Trophoblast cell (in vitro differentiated cells and primary cell): ENCODE measurements around the gene SCN4A.

Experiments
- DNase-seq, 2 donors: peaks; one replicate each; pipeline ENCODE4 v3.0.0-alpha.2; 2016
- H2AFZ ChIP-seq: 2 replicates; pipeline ENCODE4 v1.6.1; 2013; ENCODE audit warnings: low read length, moderate library complexity, mild to moderate bottlenecking; ENCODE audit not compliant: insufficient read depth, poor library complexity
- H2AK5ac ChIP-seq: 2 replicates; pipeline ENCODE4 v1.6.1; 2013; ENCODE audit warnings: mild to moderate bottlenecking, low read length
- H2BK120ac ChIP-seq: 2 replicates; pipeline ENCODE4 v1.6.1; 2013; ENCODE audit warnings: low read length, mild to moderate bottlenecking, moderate library complexity; ENCODE audit not compliant: insufficient read depth, poor library complexity
- H2BK12ac ChIP-seq: 2 replicates; pipeline ENCODE4 v1.6.1; 2013; ENCODE audit warnings: mild to moderate bottlenecking, low read length, moderate library complexity
- H2BK5ac ChIP-seq: 2 replicates; pipeline ENCODE4 v1.6.1; 2013; ENCODE audit warnings: low read length, low read depth, moderate library complexity, mild to moderate bottlenecking; ENCODE audit not compliant: poor library complexity
- H3K14ac ChIP-seq: 2 replicates; pipeline ENCODE4 v1.6.1; 2013; ENCODE audit warnings: mild to moderate bottlenecking, low read length
- H3K18ac ChIP-seq: 2 replicates; pipeline ENCODE4 v1.6.1; 2013; ENCODE audit warnings: mild to moderate bottlenecking, low read length
- H3K23ac ChIP-seq: 2 replicates; pipeline ENCODE4 v1.6.1; 2013; ENCODE audit warnings: low read length
- H3K27ac ChIP-seq: 2 replicates; pipeline ENCODE4 v1.5.1; 2013; ENCODE audit warnings: low read depth, mild to moderate bottlenecking, inconsistent platforms, low read length, moderate library complexity
- H3K27me3 ChIP-seq: 2 replicates; pipeline ENCODE4 v1.6.1; 2013; ENCODE audit warnings: inconsistent platforms, mild to moderate bottlenecking, low read length, moderate library complexity; ENCODE audit not compliant: insufficient read depth
- H3K36me3 ChIP-seq, 2 experiments: 1 replicate in 1 of 2; 2 replicates in 1 of 2; pipeline ENCODE4 v1.6.1; 2013; ENCODE audit warnings: low read length in 2 of 2, mild to moderate bottlenecking in 2 of 2, moderate library complexity in 1 of 2; ENCODE audit not compliant: insufficient read depth in 2 of 2, control insufficient read depth in 1 of 2
- H3K4ac ChIP-seq: 2 replicates; pipeline ENCODE4 v1.6.1; 2013; ENCODE audit warnings: low read depth, mild to moderate bottlenecking, low read length, moderate library complexity
- H3K4me1 ChIP-seq, 2 experiments: 1 replicate in 1 of 2; 2 replicates in 1 of 2; pipeline ENCODE4 v1.6.1; 2013; ENCODE audit warnings: low read length in 2 of 2, mild to moderate bottlenecking in 2 of 2, moderate library complexity in 1 of 2; ENCODE audit not compliant: insufficient read depth in 2 of 2, control insufficient read depth in 1 of 2
- H3K4me2 ChIP-seq: 2 replicates; pipeline ENCODE4 v1.6.1; 2013; ENCODE audit warnings: inconsistent platforms, mild to moderate bottlenecking, low read length, moderate library complexity
- H3K4me3 ChIP-seq: 2 replicates; pipeline ENCODE4 v1.5.1; 2013; ENCODE audit warnings: mild to moderate bottlenecking, low read depth, low read length, inconsistent platforms
- H3K79me1 ChIP-seq: one replicate; pipeline ENCODE4 v1.6.1; 2013; ENCODE audit warnings: low read length
- H3K79me2 ChIP-seq: 2 replicates; pipeline ENCODE4 v1.6.1; 2013; ENCODE audit warnings: low read length, mild to moderate bottlenecking; ENCODE audit not compliant: control insufficient read depth, insufficient read depth, poor library complexity
- H3K9ac ChIP-seq: 2 replicates; pipeline ENCODE4 v1.6.1; 2013; ENCODE audit warnings: mild to moderate bottlenecking, low read length
- H3K9me3 ChIP-seq: 2 replicates; pipeline ENCODE4 v1.6.1; 2013; ENCODE audit warnings: low read depth, mild to moderate bottlenecking, control low read depth, inconsistent platforms, low read length; ENCODE audit not compliant: insufficient read depth
- H4K12ac ChIP-seq: 2 replicates; pipeline ENCODE4 v1.6.1; 2013; ENCODE audit warnings: low read depth, mild to moderate bottlenecking, low read length, moderate library complexity
- H4K8ac ChIP-seq: 2 replicates; pipeline ENCODE4 v1.6.1; 2013; ENCODE audit warnings: low read depth, mild to moderate bottlenecking, low read length, moderate library complexity
- H4K91ac ChIP-seq: one replicate; pipeline ENCODE4 v1.6.1; 2013; ENCODE audit warnings: low read depth, mild to moderate bottlenecking, low read length, moderate library complexity
- WGBS: extraction: QIAGEN DNeasy Blood & Tissue Kit; methylation state at CpG from one replicate; pipeline ENCODE4 v1.1.7; 2013; ENCODE audit warnings: missing lambda C conversion rate; ENCODE audit not compliant: insufficient read length, insufficient coverage; ENCODE audit errors: extremely low coverage; 5-methylcytosine and 5-hydroxymethylcytosine counted together

Gene SCN4A

DNA sequence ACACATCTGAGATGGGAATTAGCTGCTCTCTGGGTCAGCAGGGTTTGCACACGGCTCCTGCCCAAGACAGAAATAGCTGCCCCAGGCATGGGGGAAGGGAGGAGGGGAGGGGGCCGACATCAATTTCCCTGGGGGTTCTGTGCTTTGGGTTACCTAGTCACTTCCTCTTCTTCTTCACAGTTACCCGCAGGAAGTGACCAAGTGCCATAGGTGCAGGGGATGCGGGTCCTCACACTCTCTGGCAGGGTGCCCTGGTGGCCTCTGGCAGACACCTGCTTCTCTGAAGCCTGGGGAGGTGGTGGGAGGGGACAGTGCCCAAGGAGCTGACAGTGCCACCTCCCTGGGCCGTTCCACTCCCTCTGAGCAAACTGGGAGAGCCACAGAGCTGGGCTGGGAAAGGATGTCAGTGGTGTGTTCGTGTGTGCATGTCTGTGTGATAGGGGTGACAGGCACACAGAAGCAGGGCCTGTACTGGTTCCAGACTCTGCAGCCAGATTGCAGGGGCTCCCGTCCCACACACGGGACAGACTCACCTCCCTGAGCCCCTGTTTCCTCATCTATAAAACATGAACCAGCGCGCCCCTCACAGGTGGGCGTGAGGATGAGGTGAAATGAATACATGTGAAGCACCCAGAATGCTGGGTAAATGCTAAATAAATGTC is 18.2 kb downstream of the SCN4A start:
- Histone ChIP-seq H3K4ac (no peak overlapping the region), H3K36me3 (no peaks in the 10 kb centered on the region), H3K14ac (no peak overlapping the region), H3K27me3 (no peaks in the 10 kb centered on the region), H2BK120ac (no peak overlapping the region), H4K12ac (no peak overlapping the region), H3K9me3 (peaks cover 4% of the 10 kb centered on the region), H4K91ac (no peak overlapping the region), H2AFZ (no peak overlapping the region), H3K23ac (no peak overlapping the region), H3K9ac (no peak overlapping the region), H3K18ac (no peak overlapping the region), H3K79me1 (no peaks in the 10 kb centered on the region), H3K27ac (no peak overlapping the region), H3K4me3 (no peak overlapping the region), H3K4me2 (no peak overlapping the region), H3K4me1 (no peaks in the 10 kb centered on the region), H2AK5ac (no peak overlapping the region), H2BK5ac (no peak overlapping the region), H2BK12ac (no peak overlapping the region), H3K79me2 (no peaks in the 10 kb centered on the region), H4K8ac (no peak overlapping the region)
- WGBS, result no CpG with 5 or more reads among the region's 11 CpGs
- peak; percentile 23 to 42 for DNase-seq

DNA sequence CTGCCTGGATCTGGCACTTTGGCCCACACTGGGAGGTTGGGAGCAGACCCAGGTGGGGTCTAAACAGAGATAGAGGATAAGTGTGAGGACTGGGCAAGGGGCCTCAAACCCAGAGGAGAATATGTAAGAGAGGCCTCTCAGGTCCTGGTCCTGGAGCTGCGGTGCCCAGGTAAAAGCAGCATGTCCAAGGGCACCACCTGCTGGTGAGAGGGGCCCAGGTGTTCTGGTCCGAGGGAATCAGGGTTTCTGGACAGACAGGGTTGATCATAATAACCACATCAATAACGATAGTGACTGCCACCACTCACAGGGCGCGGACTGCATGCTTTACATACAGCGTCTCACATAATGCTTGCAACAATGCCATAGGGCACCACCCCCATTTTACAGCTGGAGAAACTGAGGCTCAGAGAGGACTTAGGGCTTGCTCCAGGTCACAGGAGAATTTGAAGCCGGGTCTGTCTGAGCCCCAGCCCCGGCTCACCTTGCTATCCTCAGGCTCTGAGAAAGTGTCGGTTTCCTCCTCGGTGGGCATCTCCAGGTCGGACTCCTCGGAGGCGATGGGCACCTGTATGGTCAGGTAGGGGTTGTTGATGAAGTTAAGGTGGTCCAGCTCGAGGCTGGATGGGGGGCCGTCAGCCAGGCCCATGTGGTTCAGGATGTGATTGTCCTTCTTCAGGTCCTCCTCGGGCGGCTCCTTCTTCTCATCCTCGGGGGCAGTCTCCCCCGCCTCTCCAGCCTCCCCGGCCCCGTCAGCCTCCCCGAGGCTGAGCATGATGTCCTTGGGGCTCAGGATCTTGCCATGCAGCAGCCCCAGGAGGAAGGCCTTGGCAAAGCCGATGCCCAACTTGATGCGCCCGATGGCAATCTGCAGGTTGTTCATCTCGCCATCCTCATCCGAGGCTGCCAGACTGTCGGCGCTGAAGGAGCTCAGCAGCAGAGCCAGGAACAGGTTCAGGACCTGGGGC is 21.5 kb downstream of the SCN4A start:
- Histone ChIP-seq H2AFZ (no peak overlapping the region), H3K27ac (no peak overlapping the region), H2AK5ac (no peak overlapping the region), H3K23ac (no peak overlapping the region), H2BK12ac (no peak overlapping the region), H3K4me1 (no peaks in the 10 kb centered on the region), H4K12ac (no peak overlapping the region), H3K27me3 (no peaks in the 10 kb centered on the region), H3K4ac (no peak overlapping the region), H3K18ac (no peak overlapping the region), H3K36me3 (no peaks in the 10 kb centered on the region), H4K8ac (no peak overlapping the region), H3K9me3 (peaks cover 3% of the 10 kb centered on the region), H2BK5ac (no peak overlapping the region), H3K79me1 (no peaks in the 10 kb centered on the region), H3K14ac (no peak overlapping the region), H2BK120ac (no peak overlapping the region), H4K91ac (no peak overlapping the region), H3K9ac (no peak overlapping the region), H3K4me2 (no peak overlapping the region), H3K4me3 (no peak overlapping the region), H3K79me2 (no peaks in the 10 kb centered on the region)
- no CpG with 5 or more reads among the region's 29 CpGs for WGBS
- peak; percentile 75 to 89 for DNase-seq

DNA sequence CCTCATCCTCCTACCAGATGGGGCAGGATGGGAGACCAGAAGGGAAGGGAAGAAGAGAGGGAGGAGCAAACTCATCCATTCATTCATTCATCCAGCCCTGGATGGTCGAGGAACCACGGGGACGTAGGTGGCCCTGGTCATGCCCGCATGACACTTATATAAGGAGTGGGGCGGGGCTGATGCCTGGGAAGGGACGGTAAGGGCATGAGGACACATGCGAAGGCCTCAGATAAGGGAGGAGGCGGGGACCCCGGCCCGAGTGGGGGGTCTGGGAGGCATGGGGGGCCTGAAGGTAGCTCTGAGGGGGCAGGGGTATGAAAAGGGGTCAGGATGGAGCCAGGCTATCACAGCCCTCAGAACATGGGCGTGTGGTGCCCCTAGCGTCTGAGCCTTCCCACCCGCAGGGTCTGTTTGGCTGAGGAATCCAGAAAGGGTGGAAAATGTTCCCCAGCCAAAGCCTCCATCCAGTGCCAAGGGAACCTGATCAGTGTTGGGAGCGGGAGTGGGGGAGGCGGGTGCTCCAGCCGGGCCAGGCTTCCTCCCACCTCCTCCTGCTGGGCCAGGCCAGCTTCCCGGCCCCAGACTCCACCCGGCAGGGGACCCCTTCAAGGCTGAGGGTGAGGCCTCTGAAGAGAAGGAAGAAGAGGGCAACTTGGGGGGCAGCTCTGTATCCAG is 23.0 kb downstream of the SCN4A start:
- Histone ChIP-seq H2BK12ac (no peak overlapping the region), H3K27ac (no peak overlapping the region), H2BK120ac (no peak overlapping the region), H2BK5ac (no peak overlapping the region), H3K79me1 (no peaks in the 10 kb centered on the region), H3K18ac (no peak overlapping the region), H4K12ac (no peak overlapping the region), H3K14ac (no peak overlapping the region), H3K4me1 (no peaks in the 10 kb centered on the region), H3K36me3 (no peaks in the 10 kb centered on the region), H4K8ac (no peak overlapping the region), H2AK5ac (no peak overlapping the region), H3K4me2 (no peak overlapping the region), H3K27me3 (no peaks in the 10 kb centered on the region), H3K4ac (no peak overlapping the region), H3K9me3 (peaks cover 3% of the 10 kb centered on the region), H3K9ac (no peak overlapping the region), H3K23ac (no peak overlapping the region), H3K4me3 (no peak overlapping the region), H3K79me2 (no peaks in the 10 kb centered on the region), H4K91ac (no peak overlapping the region), H2AFZ (no peak overlapping the region)
- WGBS, result no CpG with 5 or more reads among the region's 18 CpGs
- DNase-seq, result peak; percentile 61 to 80

DNA sequence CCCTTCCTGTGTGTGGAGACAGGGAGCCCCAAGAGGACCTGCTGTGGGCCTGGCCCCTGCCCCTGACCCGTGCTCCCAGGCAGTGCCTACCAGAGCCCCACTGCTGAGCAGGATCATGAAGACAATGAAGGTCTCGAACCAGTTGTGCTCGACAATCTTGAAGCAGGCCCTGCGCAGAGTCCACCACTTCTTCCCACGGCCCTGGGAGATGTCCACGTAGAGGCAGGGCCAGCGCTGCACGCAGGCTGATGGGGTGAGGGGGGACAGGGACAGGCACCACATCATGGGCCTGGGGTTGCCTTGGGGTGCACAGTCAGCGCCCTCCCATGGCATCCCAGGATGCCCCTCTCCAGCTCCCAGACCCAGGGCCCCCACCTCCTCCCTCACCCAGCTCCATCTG is 24.2 kb downstream of the SCN4A start:
- H4K91ac ChIP-seq, result no peak overlapping the region
- no peak overlapping the region for H2BK12ac ChIP-seq
- H3K18ac ChIP-seq, result no peak overlapping the region
- H3K4me3 ChIP-seq, result no peak overlapping the region
- no peak overlapping the region for H2AFZ ChIP-seq
- WGBS, result no CpG with 5 or more reads among the region's 9 CpGs
- H4K12ac ChIP-seq, result no peak overlapping the region
- no peak overlapping the region for H3K27ac ChIP-seq
- no peak overlapping the region for H3K14ac ChIP-seq
- no peak for DNase-seq
- no peaks in the 10 kb centered on the region for H3K79me1 ChIP-seq
- H3K23ac ChIP-seq, result no peak overlapping the region
- H3K9ac ChIP-seq, result no peak overlapping the region
- no peak overlapping the region for H2BK5ac ChIP-seq
- no peaks in the 10 kb centered on the region for H3K36me3 ChIP-seq
- no peak overlapping the region for H3K4me2 ChIP-seq
- no peak overlapping the region for H2BK120ac ChIP-seq
- H3K27me3 ChIP-seq, result no peaks in the 10 kb centered on the region
- H3K4me1 ChIP-seq, result no peaks in the 10 kb centered on the region
- H3K79me2 ChIP-seq, result no peaks in the 10 kb centered on the region
- H2AK5ac ChIP-seq, result no peak overlapping the region
- no peak overlapping the region for H4K8ac ChIP-seq
- no peak overlapping the region for H3K4ac ChIP-seq
- peaks cover 3% of the 10 kb centered on the region for H3K9me3 ChIP-seq
